Ishikawa (cell line): Measurements from ENCODE around the gene TMEM169.

Source experiments
- NFIC ChIP-seq: IDR thresholded peaks from 2 replicates; pipeline ENCODE4 v1.6.1; 2012
- TEAD4 ChIP-seq: IDR thresholded peaks from 2 replicates; pipeline ENCODE4 v1.6.1; 2012

GRCh38 chr2:216074794-216075193, 6.9 kb upstream of the TMEM169 start:
- no peak for TF ChIP-seq NFIC
- TF ChIP-seq TEAD4, result no peak
